GM23338 (cell line): ENCODE measurements around the gene PHC1.

ENCODE experiments used
- EZH2 ChIP-seq: fragments of 200-600 bp; sonication (generic); IDR thresholded peaks from one replicate; pipeline ENCODE4 v1.8.0; 2017; ENCODE audit warnings: antibody characterized with exemption, mild to moderate bottlenecking, low read depth; ENCODE audit not compliant: unreplicated experiment
- EZH2phosphoT487 ChIP-seq: fragments of 200-600 bp; sonication (generic); IDR thresholded peaks from one replicate; pipeline ENCODE4 v1.8.1; 2018; ENCODE audit warnings: antibody characterized with exemption; ENCODE audit not compliant: unreplicated experiment
- TF ChIP-seq, protein P1 (sequence below), 2 experiments: fragments of 200-600 bp in 1 of 2; sonication (generic) in 1 of 2; conservative IDR thresholded peaks; 2 replicates each; pipeline versions ENCODE4 v1.5.1 to v1.6.1; 2016 to 2017; ENCODE audit warnings: antibody characterized with exemption in 2 of 2, low read depth in 2 of 2, mild to moderate bottlenecking in 2 of 2, moderate library complexity in 1 of 2

DNA sequence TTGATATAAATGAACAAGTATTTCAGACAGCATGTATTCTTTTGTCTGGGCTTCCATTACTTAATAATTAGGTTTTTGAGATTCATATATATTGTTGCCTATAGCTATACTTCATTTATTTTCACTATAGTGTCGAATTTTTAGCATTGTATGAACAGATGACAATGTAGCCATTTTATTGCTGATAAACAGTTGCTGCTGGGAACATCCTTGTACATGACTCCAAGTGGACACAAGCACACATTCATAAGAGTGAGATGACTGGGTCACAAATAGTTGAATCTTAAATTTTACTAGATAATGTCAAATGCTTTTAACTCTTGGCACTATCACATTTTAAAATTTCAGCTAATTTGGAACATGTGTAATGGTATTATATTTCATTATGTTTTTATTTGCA lies 19.3 kb upstream of the PHC1 start:
- TF ChIP-seq, protein P1, sequence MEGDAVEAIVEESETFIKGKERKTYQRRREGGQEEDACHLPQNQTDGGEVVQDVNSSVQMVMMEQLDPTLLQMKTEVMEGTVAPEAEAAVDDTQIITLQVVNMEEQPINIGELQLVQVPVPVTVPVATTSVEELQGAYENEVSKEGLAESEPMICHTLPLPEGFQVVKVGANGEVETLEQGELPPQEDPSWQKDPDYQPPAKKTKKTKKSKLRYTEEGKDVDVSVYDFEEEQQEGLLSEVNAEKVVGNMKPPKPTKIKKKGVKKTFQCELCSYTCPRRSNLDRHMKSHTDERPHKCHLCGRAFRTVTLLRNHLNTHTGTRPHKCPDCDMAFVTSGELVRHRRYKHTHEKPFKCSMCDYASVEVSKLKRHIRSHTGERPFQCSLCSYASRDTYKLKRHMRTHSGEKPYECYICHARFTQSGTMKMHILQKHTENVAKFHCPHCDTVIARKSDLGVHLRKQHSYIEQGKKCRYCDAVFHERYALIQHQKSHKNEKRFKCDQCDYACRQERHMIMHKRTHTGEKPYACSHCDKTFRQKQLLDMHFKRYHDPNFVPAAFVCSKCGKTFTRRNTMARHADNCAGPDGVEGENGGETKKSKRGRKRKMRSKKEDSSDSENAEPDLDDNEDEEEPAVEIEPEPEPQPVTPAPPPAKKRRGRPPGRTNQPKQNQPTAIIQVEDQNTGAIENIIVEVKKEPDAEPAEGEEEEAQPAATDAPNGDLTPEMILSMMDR (conservative IDR thresholded peaks at IDR 0.05; ENCODE audit: low read depth in 2 of 2): no peak
- TF ChIP-seq EZH2phosphoT487: no peak
- TF ChIP-seq EZH2: no peak
